ENCODE measurements around the gene STK32A. TPM values are rescaled to one million over a fixed set of nuclear protein-coding genes. Genes with fewer than 3 reads are reported as not detected.
A peak's percentile ranks its signal among the peaks of the same experiment; 100 is the strongest.

Gene STK32A
- 10 to 100 TPM in 1 of 2 donors, 1 to 10 TPM in 1; 9.8 to 21.8 TPM for total RNA-seq
- polyA plus RNA-seq (2013, experiment 1 of 2): 1.9 TPM
- polyA plus RNA-seq (2013, experiment 2 of 2): 2.9 TPM
- long read RNA-seq, experiment 1, partial matches to known transcripts: 1 of 4 reads
- long read RNA-seq, experiment 1, other reads (novel, unspliced or antisense): 3 of 4 reads
- long read RNA-seq, experiment 2, full-length matches to known transcripts: 7 of 16 reads
- long read RNA-seq, experiment 2, partial matches to known transcripts: 2 of 16 reads
- long read RNA-seq, experiment 2, other reads (novel, unspliced or antisense): 7 of 16 reads
- long read RNA-seq, experiment 3, full-length matches to known transcripts: 6 of 16 reads
- long read RNA-seq, experiment 3, partial matches to known transcripts: 3 of 16 reads
- long read RNA-seq, experiment 3, other reads (novel, unspliced or antisense): 7 of 16 reads
- long read RNA-seq, experiment 4, full-length matches to known transcripts: 1 of 1 reads
- long read RNA-seq, experiment 4, partial matches to known transcripts: 0 of 1 reads
- long read RNA-seq, experiment 4, other reads (novel, unspliced or antisense): 0 of 1 reads

GRCh38 chr5:147234825-147235635 is at the start of gene STK32A:
TSS of gene STK32A (plus strand) at chr5:147235026. CDS start at chr5:147239635, 4,609 bp downstream.
- Mint-ChIP-seq H3K27me3 (ENCODE audit: insufficient read depth) (peaks cover 39% of the 10 kb centered on the region), H3K27ac (peak within 1 kb of the TSS; percentile 79)

GRCh38 chr5:147187099-147187540 is 47.7 kb upstream of the STK32A start:
- Mint-ChIP-seq H3K36me3 (ENCODE audit: low read depth) (peaks cover 5% of the 10 kb centered on the region), H3K9me3 (peaks cover 6% of the 10 kb centered on the region), H3K27me3 (ENCODE audit: insufficient read depth) (no peaks in the 10 kb centered on the region), H3K4me3 (no peak overlapping the region), H3K27ac (no peak overlapping the region), H3K4me1 (peaks cover 20% of the 10 kb centered on the region)
- Histone ChIP-seq H3K36me3 (ENCODE audit: control insufficient read depth, insufficient read depth, low read length) (no peaks in the 10 kb centered on the region), H3K27me3 (ENCODE audit: control insufficient read depth, insufficient read depth, low read length, poor library complexity, severe bottlenecking) (no peaks in the 10 kb centered on the region), H3K4me3 (ENCODE audit: low read length) (no peak overlapping the region), H3K4me1 (ENCODE audit: control insufficient read depth, insufficient read depth, low read length) (peaks cover 7% of the 10 kb centered on the region), H3K9ac (ENCODE audit: extremely low read depth, low read length, poor library complexity, severe bottlenecking) (no peak overlapping the region), H3K9me3 (ENCODE audit: control insufficient read depth, low read length) (peaks cover 5% of the 10 kb centered on the region), H3K27ac (ENCODE audit: low read depth, low read length) (no peak overlapping the region)
- 88 to 93% methylated on average over 1 of the region's 1 CpG for WGBS, 2 experiments (ENCODE audit: insufficient coverage in 1 of 2, insufficient read length in 1 of 2)
- DNase-seq: no peak
- peak; percentile 58 for TF ChIP-seq CTCF (conservative IDR thresholded peaks at IDR 0.05)

More at GRCh38 chr5:147234825-147235635, at the start of gene STK32A:
- H3K9ac ChIP-seq (ENCODE audit: extremely low read depth, low read length, poor library complexity, severe bottlenecking): peak within 1 kb of the TSS; percentile 48
- H3K27me3 ChIP-seq (ENCODE audit: control insufficient read depth, insufficient read depth, low read length, poor library complexity, severe bottlenecking): peaks cover 47% of the 10 kb centered on the region
- H3K9me3 Mint-ChIP-seq: no peaks in the 10 kb centered on the region
- H3K27ac ChIP-seq (ENCODE audit: low read depth, low read length): no peak within 1 kb of the TSS
- peak; percentile 54 for TF ChIP-seq CTCF (conservative IDR thresholded peaks at IDR 0.05)
- 6 to 7% methylated on average over 15 to 28 of the region's 28 CpGs for WGBS, 2 experiments (ENCODE audit: insufficient coverage in 1 of 2, insufficient read length in 1 of 2)
- peak within 1 kb of the TSS; percentile 80 for H3K4me3 ChIP-seq (ENCODE audit: low read length)
- peaks cover 7% of the 10 kb centered on the region for H3K4me1 Mint-ChIP-seq
- H3K36me3 Mint-ChIP-seq (ENCODE audit: low read depth): no peaks in the 10 kb centered on the region
- no peaks in the 10 kb centered on the region for H3K4me1 ChIP-seq (ENCODE audit: control insufficient read depth, insufficient read depth, low read length)
- H3K36me3 ChIP-seq (ENCODE audit: control insufficient read depth, insufficient read depth, low read length): no peaks in the 10 kb centered on the region
- H3K9me3 ChIP-seq (ENCODE audit: control insufficient read depth, low read length): no peaks in the 10 kb centered on the region
- peak; percentile 95 for DNase-seq
- peak within 1 kb of the TSS; percentile 60 for H3K4me3 Mint-ChIP-seq

Measured in endodermal cell (in vitro differentiated cells).